HepG2 (cell line): ENCODE measurements around the gene IL24. TPM values are rescaled to one million over a fixed set of nuclear protein-coding genes. Genes with fewer than 3 reads are reported as not detected.

Experiments
- ZBTB2 ChIP-seq: sonication (generic); formaldehyde crosslinking; IDR thresholded peaks from 2 replicates; pipeline ENCODE4 v1.8.0; 2022; ENCODE audit warnings: low read depth, missing genetic modification reagents
- ZNF318 ChIP-seq: sonication (generic); formaldehyde crosslinking; IDR thresholded peaks from 2 replicates; pipeline ENCODE4 v1.4.0; 2020; ENCODE audit warnings: mild to moderate bottlenecking, missing genetic modification reagents
- ZNF484 ChIP-seq: sonication (generic); formaldehyde crosslinking; IDR thresholded peaks from 2 replicates; pipeline ENCODE4 v1.5.1; 2020; ENCODE audit warnings: mild to moderate bottlenecking, low read depth, missing genetic modification reagents, borderline replicate concordance
- polyA plus RNA-seq, 8 experiments: library from polyadenylated mRNA; depleted of rRNA in 3 of 8; stranded (reverse) in 7 of 8; unstranded in 1 of 8; fragments of >200 nt; fragmentation: Illumina TruSeq in 4 of 8; extraction: Trizol in 4 of 8; gene quantifications; 2 replicates each; pipeline versions ENCODE4 v1.2.1 to v1.2.3, GENCODE V29; 2011 to 2016; ENCODE audit warnings: low read depth in 4 of 8, missing spikeins in 1 of 8, mixed read lengths in 1 of 8; ENCODE audit not compliant: insufficient read depth in 1 of 8
- total RNA-seq, 5 experiments: library from RNA; depleted of rRNA; stranded (reverse); fragments of >200 nt; fragmentation: Illumina TruSeq; extraction: Trizol; gene quantifications; 2 replicates each; pipeline ENCODE4 v1.2.3, GENCODE V29; 2016; ENCODE audit warnings: low read depth in 1 of 5

The IL24 gene
- total and polyA plus RNA-seq, 2 of the 13 experiments (the other 11 are each of a cell fraction or from before 2014, with no cell fraction given): not detected

- TF ChIP-seq ZNF318 (CRISPR knock-in tag) (no peak), ZBTB2 (CRISPR knock-in tag) (no peak), ZNF484 (no peak)
- TF ChIP-seq, all 625 proteins: peak for 0
These were observed 52.0 kb downstream of the IL24 start (continued) for GRCh38 chr1:206949208-206949607.
